Measurements from ENCODE around the gene MEA1.

The MEA1 gene

DNA sequence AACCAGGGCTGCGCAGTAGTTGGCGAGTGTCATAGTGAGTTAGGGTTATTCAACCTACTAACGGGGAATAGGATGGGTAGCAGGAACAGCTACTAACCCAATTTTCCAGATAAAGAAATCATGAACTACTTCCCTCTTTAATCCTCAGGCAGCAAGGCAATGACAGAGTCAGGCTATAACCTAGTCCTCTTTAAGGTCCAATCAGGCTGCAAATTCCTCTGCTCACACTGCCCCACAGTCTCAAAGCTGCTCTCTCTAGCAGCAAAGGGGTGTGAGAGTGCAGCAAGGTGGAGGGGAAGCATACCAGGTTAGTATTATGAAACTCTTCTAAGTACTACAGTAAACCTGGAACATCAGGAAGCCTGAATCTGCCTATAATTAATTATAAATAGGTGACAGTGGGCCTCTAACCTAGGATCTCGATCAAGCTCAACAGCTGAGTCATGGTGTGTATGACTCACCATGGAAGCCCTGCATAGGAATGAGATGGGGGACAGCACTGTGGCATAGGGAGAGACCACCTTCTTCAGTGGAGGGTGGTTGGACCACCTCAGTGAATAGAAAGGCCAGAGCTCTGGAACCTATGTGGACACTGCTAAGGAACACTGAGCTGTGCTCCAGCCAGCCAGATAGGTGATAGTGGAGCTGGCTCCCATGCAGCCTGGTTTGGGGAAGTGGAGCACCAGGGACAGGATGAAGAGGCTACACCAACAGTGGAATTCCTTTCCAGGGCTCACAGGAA lies 42.7 kb downstream of the MEA1 start (continued):
- TF ChIP-seq, protein P1, sequence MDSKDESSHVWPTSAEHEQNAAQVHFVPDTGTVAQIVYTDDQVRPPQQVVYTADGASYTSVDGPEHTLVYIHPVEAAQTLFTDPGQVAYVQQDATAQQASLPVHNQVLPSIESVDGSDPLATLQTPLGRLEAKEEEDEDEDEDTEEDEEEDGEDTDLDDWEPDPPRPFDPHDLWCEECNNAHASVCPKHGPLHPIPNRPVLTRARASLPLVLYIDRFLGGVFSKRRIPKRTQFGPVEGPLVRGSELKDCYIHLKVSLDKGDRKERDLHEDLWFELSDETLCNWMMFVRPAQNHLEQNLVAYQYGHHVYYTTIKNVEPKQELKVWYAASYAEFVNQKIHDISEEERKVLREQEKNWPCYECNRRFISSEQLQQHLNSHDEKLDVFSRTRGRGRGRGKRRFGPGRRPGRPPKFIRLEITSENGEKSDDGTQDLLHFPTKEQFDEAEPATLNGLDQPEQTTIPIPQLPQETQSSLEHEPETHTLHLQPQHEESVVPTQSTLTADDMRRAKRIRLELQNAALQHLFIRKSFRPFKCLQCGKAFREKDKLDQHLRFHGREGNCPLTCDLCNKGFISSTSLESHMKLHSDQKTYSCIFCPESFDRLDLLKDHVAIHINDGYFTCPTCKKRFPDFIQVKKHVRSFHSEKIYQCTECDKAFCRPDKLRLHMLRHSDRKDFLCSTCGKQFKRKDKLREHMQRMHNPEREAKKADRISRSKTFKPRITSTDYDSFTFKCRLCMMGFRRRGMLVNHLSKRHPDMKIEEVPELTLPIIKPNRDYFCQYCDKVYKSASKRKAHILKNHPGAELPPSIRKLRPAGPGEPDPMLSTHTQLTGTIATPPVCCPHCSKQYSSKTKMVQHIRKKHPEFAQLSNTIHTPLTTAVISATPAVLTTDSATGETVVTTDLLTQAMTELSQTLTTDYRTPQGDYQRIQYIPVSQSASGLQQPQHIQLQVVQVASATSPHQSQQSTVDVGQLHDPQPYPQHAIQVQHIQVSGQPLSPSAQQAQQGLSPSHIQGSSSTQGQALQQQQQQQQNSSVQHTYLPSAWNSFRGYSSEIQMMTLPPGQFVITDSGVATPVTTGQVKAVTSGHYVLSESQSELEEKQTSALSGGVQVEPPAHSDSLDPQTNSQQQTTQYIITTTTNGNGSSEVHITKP (tag by site-specific recombination; IDR thresholded peaks at IDR 0.05) = peak; percentile 95
- TF ChIP-seq, protein P2, sequence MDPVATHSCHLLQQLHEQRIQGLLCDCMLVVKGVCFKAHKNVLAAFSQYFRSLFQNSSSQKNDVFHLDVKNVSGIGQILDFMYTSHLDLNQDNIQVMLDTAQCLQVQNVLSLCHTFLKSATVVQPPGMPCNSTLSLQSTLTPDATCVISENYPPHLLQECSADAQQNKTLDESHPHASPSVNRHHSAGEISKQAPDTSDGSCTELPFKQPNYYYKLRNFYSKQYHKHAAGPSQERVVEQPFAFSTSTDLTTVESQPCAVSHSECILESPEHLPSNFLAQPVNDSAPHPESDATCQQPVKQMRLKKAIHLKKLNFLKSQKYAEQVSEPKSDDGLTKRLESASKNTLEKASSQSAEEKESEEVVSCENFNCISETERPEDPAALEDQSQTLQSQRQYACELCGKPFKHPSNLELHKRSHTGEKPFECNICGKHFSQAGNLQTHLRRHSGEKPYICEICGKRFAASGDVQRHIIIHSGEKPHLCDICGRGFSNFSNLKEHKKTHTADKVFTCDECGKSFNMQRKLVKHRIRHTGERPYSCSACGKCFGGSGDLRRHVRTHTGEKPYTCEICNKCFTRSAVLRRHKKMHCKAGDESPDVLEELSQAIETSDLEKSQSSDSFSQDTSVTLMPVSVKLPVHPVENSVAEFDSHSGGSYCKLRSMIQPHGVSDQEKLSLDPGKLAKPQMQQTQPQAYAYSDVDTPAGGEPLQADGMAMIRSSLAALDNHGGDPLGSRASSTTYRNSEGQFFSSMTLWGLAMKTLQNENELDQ (tag by site-specific recombination; IDR thresholded peaks at IDR 0.05; ENCODE audit: low read depth) = no peak
- peak; percentile 76 for TF ChIP-seq SCRT2 (tag by site-specific recombination; IDR thresholded peaks at IDR 0.05)
- 0 out of 2 replicates have a peak, but pooled peaks have one; percentile 14 for TF ChIP-seq PRDM1 (tag by site-specific recombination; IDR thresholded peaks at IDR 0.05)
- TF ChIP-seq TRIM28 (IDR thresholded peaks at IDR 0.05; ENCODE audit: borderline replicate concordance, low read length) = no peak
- no peak for TF ChIP-seq ZNF324 (tag by site-specific recombination; IDR thresholded peaks at IDR 0.05)
- TF ChIP-seq, protein P3, sequence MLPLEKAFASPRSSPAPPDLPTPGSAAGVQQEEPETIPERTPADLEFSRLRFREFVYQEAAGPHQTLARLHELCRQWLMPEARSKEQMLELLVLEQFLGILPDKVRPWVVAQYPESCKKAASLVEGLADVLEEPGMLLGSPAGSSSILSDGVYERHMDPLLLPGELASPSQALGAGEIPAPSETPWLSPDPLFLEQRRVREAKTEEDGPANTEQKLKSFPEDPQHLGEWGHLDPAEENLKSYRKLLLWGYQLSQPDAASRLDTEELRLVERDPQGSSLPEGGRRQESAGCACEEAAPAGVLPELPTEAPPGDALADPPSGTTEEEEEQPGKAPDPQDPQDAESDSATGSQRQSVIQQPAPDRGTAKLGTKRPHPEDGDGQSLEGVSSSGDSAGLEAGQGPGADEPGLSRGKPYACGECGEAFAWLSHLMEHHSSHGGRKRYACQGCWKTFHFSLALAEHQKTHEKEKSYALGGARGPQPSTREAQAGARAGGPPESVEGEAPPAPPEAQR (tag by site-specific recombination; IDR thresholded peaks at IDR 0.05) = no peak
- 0 out of 2 replicates have a peak, but pooled peaks have one; percentile 34 for TF ChIP-seq ZEB2 (tag by site-specific recombination; IDR thresholded peaks at IDR 0.05)
- TF ChIP-seq ZNF701 (tag by site-specific recombination; IDR thresholded peaks at IDR 0.05) = no peak
- TF ChIP-seq HOXA7 (CRISPR knock-in tag; IDR thresholded peaks at IDR 0.05; ENCODE audit: borderline replicate concordance) = no peak
- no peak for TF ChIP-seq BCL11B (tag by site-specific recombination; IDR thresholded peaks at IDR 0.05; ENCODE audit: low read depth)
- TF ChIP-seq ZNF175 (tag by site-specific recombination; IDR thresholded peaks at IDR 0.05) = no peak
- TF ChIP-seq KLF16 (tag by site-specific recombination; IDR thresholded peaks at IDR 0.05) = no peak
- peak; percentile 74 for TF ChIP-seq ZBTB17 (tag by site-specific recombination; IDR thresholded peaks at IDR 0.05)
- TF ChIP-seq, protein P4, sequence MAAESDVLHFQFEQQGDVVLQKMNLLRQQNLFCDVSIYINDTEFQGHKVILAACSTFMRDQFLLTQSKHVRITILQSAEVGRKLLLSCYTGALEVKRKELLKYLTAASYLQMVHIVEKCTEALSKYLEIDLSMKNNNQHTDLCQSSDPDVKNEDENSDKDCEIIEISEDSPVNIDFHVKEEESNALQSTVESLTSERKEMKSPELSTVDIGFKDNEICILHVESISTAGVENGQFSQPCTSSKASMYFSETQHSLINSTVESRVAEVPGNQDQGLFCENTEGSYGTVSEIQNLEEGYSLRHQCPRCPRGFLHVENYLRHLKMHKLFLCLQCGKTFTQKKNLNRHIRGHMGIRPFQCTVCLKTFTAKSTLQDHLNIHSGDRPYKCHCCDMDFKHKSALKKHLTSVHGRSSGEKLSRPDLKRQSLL (tag by site-specific recombination; IDR thresholded peaks at IDR 0.05) = no peak
- TF ChIP-seq ZNF596 (tag by site-specific recombination; IDR thresholded peaks at IDR 0.05) = no peak
- TF ChIP-seq ZNF707 (tag by site-specific recombination; IDR thresholded peaks at IDR 0.05) = no peak
- TF ChIP-seq ZNF76 (tag by site-specific recombination; IDR thresholded peaks at IDR 0.05; ENCODE audit: borderline replicate concordance, low read depth) = no peak

DNA sequence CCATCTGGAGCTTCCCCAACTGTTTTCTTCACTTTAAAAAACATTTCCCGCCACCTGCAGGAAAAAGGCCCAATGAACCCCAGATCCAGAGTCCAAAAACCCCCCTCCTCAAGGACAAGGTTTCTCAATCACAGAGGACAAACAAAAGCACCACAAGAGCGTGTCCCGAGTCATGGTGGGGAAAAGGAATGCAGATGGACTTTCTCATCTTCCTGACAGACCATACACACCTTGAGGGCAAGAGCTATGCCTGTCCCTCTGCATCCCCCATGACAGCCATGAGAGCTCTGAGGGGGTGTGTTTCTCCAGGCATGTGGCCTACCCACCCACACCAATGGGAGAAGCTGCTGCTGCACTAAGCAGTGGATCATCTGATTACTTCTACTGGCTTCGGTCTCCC lies 43.8 kb downstream of the MEA1 start:
- H3K4me1 ChIP-seq (ENCODE audit: control insufficient read depth, insufficient read depth, low read length) = no peaks in the 10 kb centered on the region
- no peak overlapping the region for H3K4me3 ChIP-seq (ENCODE audit: low read depth, low read length)
- peaks cover 0 to 42% of the 10 kb centered on the region in 2 experiments; a peak in 2 of 3 replicates for H3K36me3 ChIP-seq (ENCODE audit: control insufficient read depth in 2 of 2, insufficient read depth in 1 of 2, low read length in 2 of 2)
- ChIA-PET CTCF (no interaction called here), POLR2A (interaction anchor here (2.0 to 4.2 kb wide), 2 partner anchors 9 to 14 kb away, joined by 7 to 20 read pairs; partner anchors contain the start of genes PEX6 and PPP2R5D)
- no peak overlapping the region for H3K27ac ChIP-seq (ENCODE audit: extremely low read depth, low read depth, low read length)
- no peak for TF ChIP-seq SETDB1 (IDR thresholded peaks at IDR 0.05; ENCODE audit: insufficient read length, low read length)
- no peak for TF ChIP-seq SCRT1 (tag by site-specific recombination; IDR thresholded peaks at IDR 0.05; ENCODE audit: borderline replicate concordance)
- no peak for TF ChIP-seq ZNF416 (tag by site-specific recombination; IDR thresholded peaks at IDR 0.05)
- TF ChIP-seq ZNF121 (tag by site-specific recombination; IDR thresholded peaks at IDR 0.05) = no peak
- TF ChIP-seq EGR2 (tag by site-specific recombination; IDR thresholded peaks at IDR 0.05; ENCODE audit: low read depth) = 0 out of 2 replicates have a peak, but pooled peaks have one; percentile 33
- 0 out of 2 replicates have a peak, but pooled peaks have one; percentile 22 for TF ChIP-seq ZFHX2 (tag by site-specific recombination; conservative IDR thresholded peaks at IDR 0.05)
- H3K9me3 ChIP-seq (ENCODE audit: control insufficient read depth, insufficient read depth, low read depth, low read length) = no peaks in the 10 kb centered on the region
